ENCODE data around the gene GLDN.
A peak's percentile ranks its signal among the peaks of the same experiment; 100 is the strongest.

GLDN gene

GRCh38 chr15:51379390-51379789 lies 37.9 kb downstream of the GLDN start:
- in situ Hi-C loops (cut with MboI; ENCODE audit: low pct_unique_long_range_greater_than_20kb, low sequenced_read_pairs, unreplicated experiment) = no loop called here
- no peak for TF ChIP-seq CTCF (IDR thresholded peaks at IDR 0.05; ENCODE audit: extremely low read depth, insufficient read depth, missing control alignments)
- DNase-seq (ENCODE audit: low spot score) = no peak

DNA sequence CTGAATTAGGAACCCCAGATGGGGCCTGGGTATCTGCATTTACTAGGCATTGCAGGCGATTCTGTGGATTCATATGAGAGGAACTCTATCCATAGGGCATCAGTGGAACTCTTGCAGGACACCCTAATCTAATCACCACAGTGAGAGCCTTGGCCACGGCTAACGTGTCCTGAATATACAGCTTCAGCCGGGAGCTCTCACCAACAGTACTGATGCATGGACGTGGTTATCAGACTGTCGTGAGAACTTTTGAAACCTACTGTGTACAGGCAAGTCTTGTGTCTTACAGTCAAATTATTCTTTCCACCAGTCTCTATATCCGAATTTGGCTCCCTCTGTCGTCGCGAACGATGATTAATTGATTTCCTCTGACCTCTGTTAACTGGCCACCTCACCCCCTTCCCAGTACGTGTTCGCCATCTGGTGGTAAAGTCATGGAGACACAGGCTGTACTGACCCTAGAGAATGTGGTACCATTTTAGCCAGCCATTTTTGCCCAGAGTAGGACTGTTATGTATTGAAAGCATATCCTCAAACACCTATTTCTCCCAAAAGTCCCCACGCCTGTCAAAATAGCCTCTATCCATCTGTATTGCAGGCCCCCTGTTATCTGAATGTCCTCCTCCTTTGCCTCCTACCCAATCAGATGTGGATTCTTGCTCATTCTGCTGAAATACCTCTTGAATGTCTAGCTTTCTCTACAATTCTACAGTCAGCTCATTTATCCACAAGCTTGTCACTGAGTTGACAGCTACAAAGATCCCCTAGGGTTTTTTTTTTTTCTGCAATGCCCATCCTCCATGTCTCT lies 39.7 kb downstream of the GLDN start:
- peak; percentile 91 for TF ChIP-seq CTCF (IDR thresholded peaks at IDR 0.05; ENCODE audit: extremely low read depth, insufficient read depth, missing control alignments)
- in situ Hi-C loops (cut with MboI; ENCODE audit: low pct_unique_long_range_greater_than_20kb, low sequenced_read_pairs, unreplicated experiment) = loop anchor here (10.0 kb wide), 1 partner anchor 216 kb away; no protein-coding TSS in a partner anchor
- peak; percentile 76 for DNase-seq (ENCODE audit: low spot score)

DNA sequence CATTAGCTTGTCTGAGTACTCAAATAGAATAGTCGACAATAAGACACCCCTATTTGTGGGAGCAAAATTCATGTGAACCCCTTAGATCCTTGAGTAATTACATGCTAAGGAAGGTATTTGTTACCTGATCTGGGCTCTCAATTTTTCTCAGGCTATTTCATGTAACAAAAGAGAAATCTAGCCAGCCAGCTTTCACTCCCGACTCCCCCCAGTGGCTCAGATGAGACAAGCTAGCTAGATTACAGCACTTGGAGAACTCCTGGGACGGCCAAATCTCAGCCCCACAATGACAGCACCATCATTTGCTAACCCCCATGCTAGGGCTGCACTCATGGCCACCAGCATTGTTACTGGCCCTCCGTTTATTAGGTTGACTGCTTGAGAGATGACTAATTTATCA lies 41.3 kb downstream of the GLDN start:
- TF ChIP-seq CTCF (IDR thresholded peaks at IDR 0.05; ENCODE audit: extremely low read depth, insufficient read depth, missing control alignments) = peak; percentile 51
- in situ Hi-C loops (cut with MboI; ENCODE audit: low pct_unique_long_range_greater_than_20kb, low sequenced_read_pairs, unreplicated experiment) = loop anchor here (10.0 kb wide), 1 partner anchor 218 kb away; no protein-coding TSS in a partner anchor
- DNase-seq (ENCODE audit: low spot score) = peak; percentile 61

DNA sequence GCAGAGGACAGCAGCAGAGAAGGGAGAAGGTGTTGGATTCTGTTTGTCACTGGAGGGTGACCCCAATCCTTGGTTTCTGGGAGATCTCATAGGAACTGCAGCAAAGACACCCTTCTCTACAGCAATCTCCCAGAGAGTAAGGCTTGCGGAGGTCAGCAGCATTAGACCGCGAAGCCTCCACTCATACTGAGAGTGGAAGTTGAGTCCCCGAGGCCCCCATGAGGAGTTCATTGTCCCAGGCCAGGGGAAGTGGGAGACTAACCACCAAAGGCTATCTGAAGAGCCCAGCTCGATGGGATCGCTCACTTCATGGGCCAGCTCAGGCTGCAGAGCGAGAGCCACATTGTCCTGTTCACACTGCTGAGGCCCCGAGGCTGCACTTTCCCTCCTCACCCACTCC lies 44.6 kb downstream of the GLDN start:
- no peak for TF ChIP-seq CTCF (IDR thresholded peaks at IDR 0.05; ENCODE audit: extremely low read depth, insufficient read depth, missing control alignments)
- DNase-seq (ENCODE audit: low spot score) = no peak
- in situ Hi-C loops (cut with MboI; ENCODE audit: low pct_unique_long_range_greater_than_20kb, low sequenced_read_pairs, unreplicated experiment) = loop anchor here (10.0 kb wide), 1 partner anchor 221 kb away; no protein-coding TSS in a partner anchor

DNA sequence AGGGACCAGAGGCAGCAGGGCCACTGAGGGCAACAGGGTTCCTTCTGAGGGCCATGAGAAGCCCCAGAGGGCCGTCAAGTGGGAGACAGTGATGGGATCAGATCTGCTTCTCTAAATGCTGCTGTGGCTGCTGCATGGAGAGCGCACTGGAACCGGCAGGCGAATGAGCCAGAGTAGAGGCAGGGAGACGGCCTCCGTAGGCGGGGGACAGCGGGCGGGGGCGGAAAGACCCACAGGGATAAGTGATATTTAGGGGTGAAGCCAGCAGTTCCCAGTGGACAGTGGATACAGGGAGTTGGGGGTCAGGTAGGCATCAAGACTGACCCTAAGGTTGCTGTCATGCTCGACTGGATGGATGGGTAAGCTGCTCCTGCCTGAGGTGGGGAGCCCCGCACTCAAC lies 45.0 kb downstream of the GLDN start:
- DNase-seq (ENCODE audit: low spot score) = no peak
- in situ Hi-C loops (cut with MboI; ENCODE audit: low pct_unique_long_range_greater_than_20kb, low sequenced_read_pairs, unreplicated experiment) = loop anchor here (10.0 kb wide), 1 partner anchor 222 kb away; no protein-coding TSS in a partner anchor
- no peak for TF ChIP-seq CTCF (IDR thresholded peaks at IDR 0.05; ENCODE audit: extremely low read depth, insufficient read depth, missing control alignments)

DNA sequence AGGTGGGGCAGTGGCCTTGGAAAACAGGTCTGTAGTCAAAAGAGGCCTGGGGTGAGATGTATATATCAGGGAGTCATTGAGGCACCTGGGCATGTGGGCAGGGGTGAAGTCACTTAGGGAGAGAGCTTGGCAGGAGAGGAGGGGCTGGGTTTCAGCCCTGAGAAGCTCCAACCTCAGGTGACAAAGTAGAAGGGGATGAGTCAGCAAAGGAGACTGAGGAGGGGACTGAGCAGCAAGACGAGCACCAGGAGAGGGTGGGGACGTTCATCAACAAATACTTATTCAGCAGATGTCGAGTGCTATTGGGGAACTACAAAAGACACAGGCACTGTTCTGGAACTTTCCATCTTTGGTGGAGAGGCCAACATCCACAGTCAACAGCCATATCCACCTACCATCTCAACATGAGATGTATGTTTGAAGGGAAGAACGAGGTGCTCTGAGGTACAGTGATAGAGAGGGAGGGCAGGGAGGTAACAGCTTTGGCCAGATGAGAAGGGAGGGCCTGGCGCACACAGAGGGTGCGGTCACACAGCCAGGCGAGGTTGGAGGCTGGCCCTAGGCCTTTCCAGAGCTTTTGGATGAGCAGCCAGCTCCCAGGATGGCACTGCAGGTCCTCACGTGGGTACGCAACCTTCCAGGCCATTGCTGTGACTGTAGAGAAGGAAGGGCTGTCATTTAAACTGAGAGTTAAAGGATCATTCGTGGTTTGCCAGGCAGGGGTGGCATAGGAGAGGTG lies 45.7 kb downstream of the GLDN start:
- in situ Hi-C loops (cut with MboI; ENCODE audit: low pct_unique_long_range_greater_than_20kb, low sequenced_read_pairs, unreplicated experiment) = loop anchor here (10.0 kb wide), 1 partner anchor 222 kb away; no protein-coding TSS in a partner anchor
- DNase-seq (ENCODE audit: low spot score) = no peak
- no peak for TF ChIP-seq CTCF (IDR thresholded peaks at IDR 0.05; ENCODE audit: extremely low read depth, insufficient read depth, missing control alignments)

Data from GM13977 (cell line).